SK-N-SH (cell line): Measurements from ENCODE around the gene KLC1. TPM values are rescaled to one million over a fixed set of nuclear protein-coding genes. Genes with fewer than 3 reads are reported as not detected.

ENCODE experiments used
- CTCF ChIA-PET: fragments of 300-600, 350-600 bp; formaldehyde crosslinking; extraction: SDS; loops from one replicate; lab custom pipeline; 2021; lab: Yijun Ruan, JAX
- POLR2A ChIA-PET: fragments of 350-600 bp; sonication (Branson Sonifier 250); formaldehyde crosslinking; extraction: SDS; loops from one replicate; lab custom pipeline; 2020; ENCODE audit warnings: antibody characterized with exemption, inconsistent platforms; lab: Yijun Ruan, JAX
- DNase-seq: peaks from one replicate; pipeline ENCODE4 v3.0.0; 2012
- H2AFZ ChIP-seq: fragments of 200-600 bp; sonication (generic); 2 replicates; pipeline ENCODE4 v1.8.1; 2016; ENCODE audit warnings: antibody characterized with exemption, mild to moderate bottlenecking, low read depth
- H3F3A ChIP-seq: fragments of 200-600 bp; sonication (generic); replicated peaks from 2 replicates; pipeline ENCODE3; 2016; ENCODE audit warnings: antibody characterized with exemption, mild to moderate bottlenecking; ENCODE audit not compliant: insufficient read depth
- H3K27ac ChIP-seq, 2 experiments: fragments of 200-500 bp in 1 of 2; fragments of 200-600 bp in 1 of 2; sonication (Bioruptor generic) in 1 of 2; sonication (generic), shearing (Covaris generic) in 1 of 2; 2 replicates each; pipeline versions ENCODE4 v1.5.1 to v1.6.1; 2014 to 2016; ENCODE audit warnings: low read depth in 2 of 2, inconsistent platforms in 1 of 2, low read length in 1 of 2, mild to moderate bottlenecking in 1 of 2, mixed read lengths in 1 of 2
- H3K27me3 ChIP-seq: fragments of 200-600 bp; sonication (generic), shearing (Covaris generic); 2 replicates; pipeline ENCODE4 v1.6.1; 2016; ENCODE audit warnings: mixed run types; ENCODE audit not compliant: insufficient read depth
- H3K36me3 ChIP-seq, 2 experiments: fragments of 200-500 bp in 1 of 2; fragments of 200-600 bp in 1 of 2; sonication (Bioruptor generic) in 1 of 2; sonication (generic) in 1 of 2; replicated peaks in 1 of 2; 2 replicates each; pipeline versions ENCODE3 to v1.5.1; 2014 to 2016; ENCODE audit warnings: low read length in 1 of 2, mild to moderate bottlenecking in 1 of 2; ENCODE audit not compliant: insufficient read depth in 2 of 2, control insufficient read depth in 1 of 2
- H3K4me1 ChIP-seq, 2 experiments: fragments of 200-500 bp in 1 of 2; fragments of 200-600 bp in 1 of 2; sonication (Bioruptor generic) in 1 of 2; sonication (generic), shearing (Covaris generic) in 1 of 2; 2 replicates each; pipeline versions ENCODE4 v1.5.1 to v1.6.1; 2014 to 2016; ENCODE audit warnings: low read depth in 1 of 2, low read length in 1 of 2, mixed run types in 1 of 2; ENCODE audit not compliant: insufficient read depth in 2 of 2, control insufficient read depth in 1 of 2
- H3K4me2 ChIP-seq: fragments of 200-600 bp; sonication (generic), shearing (Covaris generic); 2 replicates; pipeline ENCODE4 v1.6.1; 2017; ENCODE audit warnings: mixed run types
- H3K4me3 ChIP-seq, 2 experiments: fragments of 200-500 bp in 1 of 2; fragments of 200-600 bp in 1 of 2; sonication (Bioruptor generic) in 1 of 2; sonication (generic), shearing (Covaris generic) in 1 of 2; 2 replicates each; pipeline versions ENCODE4 v1.5.1 to v1.8.1; 2014 to 2016; ENCODE audit warnings: low read depth in 2 of 2, inconsistent platforms in 1 of 2, low read length in 1 of 2, mild to moderate bottlenecking in 1 of 2, mixed read lengths in 1 of 2, moderate library complexity in 1 of 2
- H3K79me2 ChIP-seq: fragments of 200-600 bp; sonication (generic); 2 replicates; pipeline ENCODE4 v1.8.1; 2017; ENCODE audit warnings: mild to moderate bottlenecking; ENCODE audit not compliant: insufficient read depth
- H3K9ac ChIP-seq: fragments of 200-600 bp; sonication (generic); 2 replicates; pipeline ENCODE4 v1.6.1; 2017; ENCODE audit warnings: mixed run types
- H3K9me2 ChIP-seq: fragments of 200-600 bp; sonication (generic); 2 replicates; pipeline ENCODE4 v1.6.1; 2017; ENCODE audit warnings: mixed run types
- H3K9me3 ChIP-seq: fragments of 200-600 bp; sonication (generic); 2 replicates; pipeline ENCODE4 v1.6.1; 2017; ENCODE audit warnings: mixed run types, mild to moderate bottlenecking, moderate library complexity
- H4K20me1 ChIP-seq: fragments of 200-600 bp; sonication (generic); 2 replicates; pipeline ENCODE4 v1.6.1; 2017; ENCODE audit warnings: mild to moderate bottlenecking, mixed run types; ENCODE audit not compliant: insufficient read depth
- ELF1 ChIP-seq: IDR thresholded peaks from 2 replicates; pipeline ENCODE4 v1.4.0; 2012
- FOXJ3 ChIP-seq: sonication (generic); formaldehyde crosslinking; IDR thresholded peaks from 2 replicates; pipeline ENCODE4 v1.5.1; 2020; ENCODE audit warnings: mild to moderate bottlenecking, missing genetic modification reagents
- GABPA ChIP-seq: IDR thresholded peaks from 2 replicates; pipeline ENCODE4 v1.4.0; 2012; ENCODE audit warnings: low read depth, mild to moderate bottlenecking
- GATA2 ChIP-seq: sonication (generic); formaldehyde crosslinking; IDR thresholded peaks from 2 replicates; pipeline ENCODE4 v1.5.0; 2020; ENCODE audit warnings: mild to moderate bottlenecking, missing genetic modification reagents
- NFIC ChIP-seq: IDR thresholded peaks from 2 replicates; pipeline ENCODE4 v1.4.0; 2012; ENCODE audit warnings: borderline replicate concordance
- NRF1 ChIP-seq: IDR thresholded peaks from 2 replicates; pipeline ENCODE4 v1.6.1; 2012; ENCODE audit warnings: low read depth, mild to moderate bottlenecking, low read length
- RAD21 ChIP-seq: IDR thresholded peaks from 2 replicates; pipeline ENCODE4 v1.6.1; 2012; ENCODE audit warnings: mild to moderate bottlenecking, low read length
- RFX5 ChIP-seq: IDR thresholded peaks from 2 replicates; pipeline ENCODE4 v1.6.1; 2012; ENCODE audit warnings: mild to moderate bottlenecking, improper control_type of control experiment, low read length
- RXRA ChIP-seq: IDR thresholded peaks from 2 replicates; pipeline ENCODE4 v1.4.0; 2012; ENCODE audit warnings: low read depth, mild to moderate bottlenecking, borderline replicate concordance
- SIN3A ChIP-seq: IDR thresholded peaks from 2 replicates; pipeline ENCODE4 v1.6.1; 2012; ENCODE audit warnings: low read depth, mild to moderate bottlenecking, low read length, moderate library complexity, borderline replicate concordance
- TAF1 ChIP-seq: IDR thresholded peaks from 2 replicates; pipeline ENCODE4 v1.6.1; 2012; ENCODE audit warnings: low read depth, mild to moderate bottlenecking, low read length, moderate library complexity, borderline replicate concordance
- WGBS: methylation state at CpG from one replicate; pipeline ENCODE4 v1.1.6; 2017; ENCODE audit warnings: low lambda C conversion rate; 5-methylcytosine and 5-hydroxymethylcytosine counted together
- polyA plus RNA-seq, 3 experiments: library from polyadenylated mRNA; depleted of rRNA; stranded (reverse); fragments of >200 nt; gene quantifications; 2 replicates each; pipeline ENCODE4 v1.2.3, GENCODE V29; 2012
- TF ChIP-seq, protein P1 (sequence below): IDR thresholded peaks from 2 replicates; pipeline ENCODE4 v1.6.1; 2012; ENCODE audit warnings: mild to moderate bottlenecking, low read depth, low read length, moderate library complexity
- TF ChIP-seq, protein P2 (sequence below): fragments of 150-350 bp; IDR thresholded peaks from 2 replicates; pipeline ENCODE4 v1.6.1; 2017; ENCODE audit warnings: antibody characterized with exemption, low read length, low read depth, borderline replicate concordance

KLC1 gene
- polyA plus RNA-seq, 1 of the 3 experiments (the other 2 are of a cell fraction), result 308 TPM

DNA sequence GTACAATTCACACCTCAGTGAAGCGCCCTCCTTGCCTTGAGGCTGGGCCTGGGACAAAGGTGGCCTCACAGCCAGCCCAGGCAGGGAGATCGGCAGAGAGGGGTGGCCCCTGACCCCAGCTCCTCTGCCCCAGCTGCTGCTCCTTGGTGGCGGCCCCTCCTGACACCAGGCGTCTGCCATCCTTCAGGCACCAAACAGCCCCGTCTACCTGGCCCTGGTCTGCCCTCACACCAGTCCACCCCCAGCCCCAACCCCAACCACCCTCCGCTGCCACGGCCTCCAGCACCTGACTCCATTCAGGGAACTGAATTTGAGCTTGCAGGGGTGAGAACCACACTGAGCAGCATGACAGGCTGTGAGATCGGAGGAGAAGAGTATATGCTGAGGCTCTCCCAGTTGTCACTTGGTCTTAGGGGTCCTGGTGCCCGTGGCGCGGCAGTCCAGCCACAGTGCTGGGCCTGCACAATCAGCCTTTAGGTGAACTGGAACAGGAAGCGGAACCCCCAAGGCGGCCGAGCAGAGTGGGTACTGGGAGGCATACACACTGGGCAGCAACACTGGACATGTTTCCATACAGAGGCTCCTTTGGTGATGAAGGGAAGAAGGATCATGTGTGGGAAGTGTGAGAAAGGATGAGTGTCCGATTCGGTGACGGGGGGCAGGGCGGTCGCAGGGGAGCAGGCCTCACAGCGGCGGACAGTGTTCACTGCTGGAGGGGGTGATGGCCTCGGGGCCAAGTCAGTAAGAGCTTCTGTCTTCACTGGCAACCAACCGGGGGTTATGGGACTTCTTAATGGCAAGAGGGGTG is 105.3 kb downstream of the KLC1 start:
- no peak overlapping the region for H2AFZ ChIP-seq
- no peak overlapping the region for H3K27ac ChIP-seq
- no peaks in the 10 kb centered on the region for H3K4me1 ChIP-seq
- no peaks in the 10 kb centered on the region for H3K79me2 ChIP-seq
- H3K36me3 ChIP-seq, result peaks cover 9 to 63% of the 10 kb centered on the region in 2 experiments
- no peak for DNase-seq
- H3K9me2 ChIP-seq, result no peaks in the 10 kb centered on the region
- WGBS, result 97% methylated on average over 20 of the region's 23 CpGs
- TF ChIP-seq, protein P1, sequence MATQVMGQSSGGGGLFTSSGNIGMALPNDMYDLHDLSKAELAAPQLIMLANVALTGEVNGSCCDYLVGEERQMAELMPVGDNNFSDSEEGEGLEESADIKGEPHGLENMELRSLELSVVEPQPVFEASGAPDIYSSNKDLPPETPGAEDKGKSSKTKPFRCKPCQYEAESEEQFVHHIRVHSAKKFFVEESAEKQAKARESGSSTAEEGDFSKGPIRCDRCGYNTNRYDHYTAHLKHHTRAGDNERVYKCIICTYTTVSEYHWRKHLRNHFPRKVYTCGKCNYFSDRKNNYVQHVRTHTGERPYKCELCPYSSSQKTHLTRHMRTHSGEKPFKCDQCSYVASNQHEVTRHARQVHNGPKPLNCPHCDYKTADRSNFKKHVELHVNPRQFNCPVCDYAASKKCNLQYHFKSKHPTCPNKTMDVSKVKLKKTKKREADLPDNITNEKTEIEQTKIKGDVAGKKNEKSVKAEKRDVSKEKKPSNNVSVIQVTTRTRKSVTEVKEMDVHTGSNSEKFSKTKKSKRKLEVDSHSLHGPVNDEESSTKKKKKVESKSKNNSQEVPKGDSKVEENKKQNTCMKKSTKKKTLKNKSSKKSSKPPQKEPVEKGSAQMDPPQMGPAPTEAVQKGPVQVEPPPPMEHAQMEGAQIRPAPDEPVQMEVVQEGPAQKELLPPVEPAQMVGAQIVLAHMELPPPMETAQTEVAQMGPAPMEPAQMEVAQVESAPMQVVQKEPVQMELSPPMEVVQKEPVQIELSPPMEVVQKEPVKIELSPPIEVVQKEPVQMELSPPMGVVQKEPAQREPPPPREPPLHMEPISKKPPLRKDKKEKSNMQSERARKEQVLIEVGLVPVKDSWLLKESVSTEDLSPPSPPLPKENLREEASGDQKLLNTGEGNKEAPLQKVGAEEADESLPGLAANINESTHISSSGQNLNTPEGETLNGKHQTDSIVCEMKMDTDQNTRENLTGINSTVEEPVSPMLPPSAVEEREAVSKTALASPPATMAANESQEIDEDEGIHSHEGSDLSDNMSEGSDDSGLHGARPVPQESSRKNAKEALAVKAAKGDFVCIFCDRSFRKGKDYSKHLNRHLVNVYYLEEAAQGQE, result no peak
- TF ChIP-seq FOXJ3, result no peak
- no peak for TF ChIP-seq TAF1
- TF ChIP-seq NFIC, result no peak
- no peak for TF ChIP-seq NRF1
- TF ChIP-seq RXRA, result no peak
- TF ChIP-seq RAD21, result no peak
- TF ChIP-seq, protein P2, sequence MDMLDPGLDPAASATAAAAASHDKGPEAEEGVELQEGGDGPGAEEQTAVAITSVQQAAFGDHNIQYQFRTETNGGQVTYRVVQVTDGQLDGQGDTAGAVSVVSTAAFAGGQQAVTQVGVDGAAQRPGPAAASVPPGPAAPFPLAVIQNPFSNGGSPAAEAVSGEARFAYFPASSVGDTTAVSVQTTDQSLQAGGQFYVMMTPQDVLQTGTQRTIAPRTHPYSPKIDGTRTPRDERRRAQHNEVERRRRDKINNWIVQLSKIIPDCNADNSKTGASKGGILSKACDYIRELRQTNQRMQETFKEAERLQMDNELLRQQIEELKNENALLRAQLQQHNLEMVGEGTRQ, result no peak
- TF ChIP-seq GABPA, result no peak
- TF ChIP-seq ELF1, result no peak
- TF ChIP-seq SIN3A, result no peak
- no peak for TF ChIP-seq GATA2
- no peak for TF ChIP-seq RFX5
- H3F3A ChIP-seq, result no peaks in the 10 kb centered on the region
- H3K9me3 ChIP-seq, result no peaks in the 10 kb centered on the region
- no peaks in the 10 kb centered on the region for H4K20me1 ChIP-seq
- no peak overlapping the region for H3K9ac ChIP-seq
- ChIA-PET CTCF (interaction anchor here (1.2 to 1.4 kb wide), 2 partner anchors 11 to 166 kb away, joined by 3 to 4 read pairs; no protein-coding TSS in a partner anchor), POLR2A (no interaction called here)
- no peak overlapping the region for H3K4me3 ChIP-seq
- H3K27me3 ChIP-seq, result no peaks in the 10 kb centered on the region
- no peak overlapping the region for H3K4me2 ChIP-seq
